Aorta (tissue), 5 donors: ENCODE results near the gene DISC1. TPM values are rescaled to one million over a fixed set of nuclear protein-coding genes. Genes with fewer than 3 reads are reported as not detected.
"Not testable (repeated sequence)": the region's sequence is repeated elsewhere in the genome, so short reads cannot be mapped to it uniquely, and the experiment has no call there.

Experiments used
- ATAC-seq: fragments of 200-7000 bp; cut with Tn5 transposase; one replicate; pipeline ENCODE4 v1.9.1; 2022; ENCODE audit warnings: moderate library complexity; ENCODE audit not compliant: low FRiP score
- DNase-seq, 2 donors: peaks; one replicate each; pipeline ENCODE4 v3.0.0-alpha.2; 2020
- H3K27ac ChIP-seq, 2 donors: one replicate each; pipeline ENCODE4 v1.5.1; 2013; ENCODE audit warnings: low read length in 2 of 2, mild to moderate bottlenecking in 2 of 2, moderate library complexity in 2 of 2, control low read depth in 1 of 2, inconsistent platforms in 1 of 2, low read depth in 1 of 2
- H3K27me3 ChIP-seq, 2 donors: one replicate each; pipeline ENCODE4 v1.6.1; 2013; ENCODE audit warnings: control low read depth in 1 of 2, low read length in 1 of 2, mild to moderate bottlenecking in 1 of 2, moderate library complexity in 1 of 2; ENCODE audit not compliant: insufficient read depth in 2 of 2, control insufficient read depth in 1 of 2
- H3K36me3 ChIP-seq, 2 donors: one replicate each; pipeline ENCODE4 v1.6.1; 2013; ENCODE audit warnings: control low read depth in 1 of 2, low read length in 1 of 2, mild to moderate bottlenecking in 1 of 2; ENCODE audit not compliant: insufficient read depth in 2 of 2, control insufficient read depth in 1 of 2
- H3K4me1 ChIP-seq, 2 donors: one replicate each; pipeline ENCODE4 v1.6.1; 2013; ENCODE audit warnings: low read length in 2 of 2, control low read depth in 1 of 2, mild to moderate bottlenecking in 1 of 2, moderate library complexity in 1 of 2; ENCODE audit not compliant: insufficient read depth in 2 of 2, control insufficient read depth in 1 of 2
- H3K4me3 ChIP-seq, 2 donors: one replicate each; pipeline ENCODE4 v1.5.1; 2013; ENCODE audit warnings: low read length in 2 of 2, control low read depth in 1 of 2, mild to moderate bottlenecking in 1 of 2
- H3K9me3 ChIP-seq: one replicate; pipeline ENCODE4 v1.6.1; 2013; ENCODE audit warnings: mild to moderate bottlenecking, low read length; ENCODE audit not compliant: control insufficient read depth
- WGBS, 2 donors: extraction: QIAGEN DNeasy Blood & Tissue Kit; methylation state at CpG; one replicate each; pipeline ENCODE4 v1.1.7; 2013; 5-methylcytosine and 5-hydroxymethylcytosine counted together
- intact Hi-C, 2 donors: fragments of 100-400 bp; cut with DNase I; formaldehyde crosslinking; loops; one replicate each; pipeline versions ENCODE4 v1.14.2 to v1.15.0; 2022
- polyA plus RNA-seq, 2 donors: library from polyadenylated mRNA; stranded (reverse); fragments of 200-250 nt; gene quantifications; one replicate each; pipeline ENCODE4 v1.2.3, GENCODE V29; 2013
- total RNA-seq, 2 donors: library from RNA; stranded (reverse); fragmentation: NEBNext Ultra II Directional; extraction: Animal tissue kit (Norgen Biotek cat#: 25700); gene quantifications; one replicate each; pipeline ENCODE4 v1.2.1, GENCODE V29; 2021
- donor health status: healthy with polysubstance abuse.
- donor health status: Bipolar disorder and iron deficiency.
- donor health status: DM: no; HTN: no; CAD: no.
- donor health status: DM: no; HTN: no; CAD: no.
- donor health status: DM: yes; HTN: yes; CAD: no.

Gene DISC1
- total and polyA plus RNA-seq, 4 donors, result 0.64 to 31.7 (median 6.0) TPM

- ATAC-seq, H3K27ac ChIP-seq, DNase-seq, H3K27me3 ChIP-seq, H3K4me3 ChIP-seq, intact Hi-C loops, H3K9me3 ChIP-seq, H3K36me3 ChIP-seq, H3K4me1 ChIP-seq: not testable (repeated sequence)
- 77% methylated on average over 10 of the region's 10 CpGs for WGBS, 2 donors
Measured at GRCh38 chr1:231651621-231652260, 25.2 kb downstream of the DISC1 start.

GRCh38 chr1:231653632-231654031, 27.0 kb downstream of the DISC1 start:
- intact Hi-C loops, result no loop called here
- 96 to 97% methylated on average over 2 of the region's 2 CpGs for WGBS, 2 donors
- no peak for ATAC-seq
- Histone ChIP-seq H3K36me3 (no peaks in the 10 kb centered on the region), H3K27ac (no peak overlapping the region), H3K27me3 (no peaks in the 10 kb centered on the region), H3K9me3 (no peaks in the 10 kb centered on the region), H3K4me3 (no peak overlapping the region), H3K4me1 (no peaks in the 10 kb centered on the region)
- no peak for DNase-seq

GRCh38 chr1:231656741-231657140, 30.2 kb downstream of the DISC1 start:
- 88 to 90% methylated on average over 1 of the region's 1 CpG for WGBS, 2 donors
- H3K36me3 ChIP-seq, result no peaks in the 10 kb centered on the region
- DNase-seq (no peak), ATAC-seq (no peak)
- no peak overlapping the region for H3K27ac ChIP-seq
- no peak overlapping the region for H3K4me3 ChIP-seq
- H3K9me3 ChIP-seq, result no peaks in the 10 kb centered on the region
- intact Hi-C loops, result no loop called here
- no peaks in the 10 kb centered on the region for H3K4me1 ChIP-seq
- H3K27me3 ChIP-seq, result no peaks in the 10 kb centered on the region

GRCh38 chr1:231658223-231658622, 31.6 kb downstream of the DISC1 start:
- H3K9me3 ChIP-seq, DNase-seq, H3K4me3 ChIP-seq, H3K27ac ChIP-seq, H3K4me1 ChIP-seq, H3K36me3 ChIP-seq, H3K27me3 ChIP-seq, intact Hi-C loops, ATAC-seq: not testable (repeated sequence)
- 99 to 100% methylated on average over 1 of the region's 1 CpG for WGBS, 2 donors

- intact Hi-C loops, result no loop called here
- ATAC-seq (no peak), DNase-seq (no peak)
- H3K4me1 ChIP-seq, result no peaks in the 10 kb centered on the region
- H3K27ac ChIP-seq, result no peak overlapping the region
- no peaks in the 10 kb centered on the region for H3K36me3 ChIP-seq
- 97 to 100% methylated on average over 3 of the region's 3 CpGs for WGBS, 2 donors
- no peaks in the 10 kb centered on the region for H3K27me3 ChIP-seq
- peaks cover 5% of the 10 kb centered on the region for H3K9me3 ChIP-seq
- no peak overlapping the region for H3K4me3 ChIP-seq
Measured at GRCh38 chr1:231660198-231660597, 33.6 kb downstream of the DISC1 start.

- ATAC-seq (no peak), DNase-seq (no peak)
- peaks cover 5% of the 10 kb centered on the region for H3K9me3 ChIP-seq
- no peaks in the 10 kb centered on the region for H3K4me1 ChIP-seq
- H3K27me3 ChIP-seq, result no peaks in the 10 kb centered on the region
- whole genome bisulfite sequencing, 2 donors, result 81 to 90% methylated on average over 2 of the region's 2 CpGs
- H3K36me3 ChIP-seq, result no peaks in the 10 kb centered on the region
- no peak overlapping the region for H3K27ac ChIP-seq
- H3K4me3 ChIP-seq, result no peak overlapping the region
- intact Hi-C loops, result no loop called here
Measured at GRCh38 chr1:231663211-231663792, 36.7 kb downstream of the DISC1 start.

- intact Hi-C loops, result no loop called here
- DNase-seq (no peak), ATAC-seq (no peak)
Measured at GRCh38 chr1:231665101-231665500, 38.5 kb downstream of the DISC1 start.

GRCh38 chr1:231665726-231666125, 39.1 kb downstream of the DISC1 start:
- DNase-seq (no peak), ATAC-seq (no peak)
- no peak overlapping the region for H3K4me3 ChIP-seq
- H3K9me3 ChIP-seq, result peaks cover 5% of the 10 kb centered on the region
- no peaks in the 10 kb centered on the region for H3K27me3 ChIP-seq
- intact Hi-C loops, result no loop called here
- H3K27ac ChIP-seq, result no peak overlapping the region
- no peaks in the 10 kb centered on the region for H3K36me3 ChIP-seq
- no peaks in the 10 kb centered on the region for H3K4me1 ChIP-seq
- WGBS, 2 donors, result 94 to 99% methylated on average over 3 of the region's 3 CpGs

More at GRCh38 chr1:231665101-231665500, 38.5 kb downstream of the DISC1 start:
- Histone ChIP-seq H3K4me1 (no peaks in the 10 kb centered on the region), H3K36me3 (no peaks in the 10 kb centered on the region), H3K9me3 (peaks cover 5% of the 10 kb centered on the region), H3K27me3 (no peaks in the 10 kb centered on the region), H3K4me3 (no peak overlapping the region), H3K27ac (no peak overlapping the region)
- WGBS, 2 donors, result 82 to 86% methylated on average over 5 of the region's 5 CpGs

GRCh38 chr1:231666220-231666936, 39.8 kb downstream of the DISC1 start:
- Histone ChIP-seq H3K27me3 (no peaks in the 10 kb centered on the region), H3K36me3 (no peaks in the 10 kb centered on the region), H3K4me3 (no peak overlapping the region), H3K27ac (no peak overlapping the region), H3K9me3 (peaks cover 5% of the 10 kb centered on the region), H3K4me1 (no peaks in the 10 kb centered on the region)
- DNase-seq (no peak), ATAC-seq (no peak)
- intact Hi-C loops, result no loop called here
- 75 to 81% methylated on average over 7 of the region's 7 CpGs for WGBS, 2 donors
